GM12874 (cell line): ENCODE data around the gene TAOK1.

Experiments
- CTCF ChIP-seq: IDR thresholded peaks from 2 replicates; pipeline ENCODE4 v1.5.1; 2011; ENCODE audit warnings: low read depth, mild to moderate bottlenecking, control low read depth, low read length, moderate library complexity; ENCODE audit not compliant: insufficient read depth

Gene TAOK1

GRCh38 chr17:29347831-29348629 is 42.1 kb upstream of the TAOK1 start:
- no peak for TF ChIP-seq CTCF

GRCh38 chr17:29349409-29349808 is 40.8 kb upstream of the TAOK1 start:
- no peak for TF ChIP-seq CTCF

- no peak for TF ChIP-seq CTCF
Observed at GRCh38 chr17:29352146-29352545, 38.0 kb upstream of the TAOK1 start.

- TF ChIP-seq CTCF, result no peak
Observed at GRCh38 chr17:29357232-29357631, 32.9 kb upstream of the TAOK1 start.

- no peak for TF ChIP-seq CTCF
Observed at GRCh38 chr17:29357821-29358232, 32.3 kb upstream of the TAOK1 start.

- TF ChIP-seq CTCF, result no peak
Observed at GRCh38 chr17:29358416-29358815, 31.7 kb upstream of the TAOK1 start.

- no peak for TF ChIP-seq CTCF
Observed at GRCh38 chr17:29359777-29360176, 30.4 kb upstream of the TAOK1 start.
